ENCODE data around the gene VAV2.

Gene VAV2

DNA sequence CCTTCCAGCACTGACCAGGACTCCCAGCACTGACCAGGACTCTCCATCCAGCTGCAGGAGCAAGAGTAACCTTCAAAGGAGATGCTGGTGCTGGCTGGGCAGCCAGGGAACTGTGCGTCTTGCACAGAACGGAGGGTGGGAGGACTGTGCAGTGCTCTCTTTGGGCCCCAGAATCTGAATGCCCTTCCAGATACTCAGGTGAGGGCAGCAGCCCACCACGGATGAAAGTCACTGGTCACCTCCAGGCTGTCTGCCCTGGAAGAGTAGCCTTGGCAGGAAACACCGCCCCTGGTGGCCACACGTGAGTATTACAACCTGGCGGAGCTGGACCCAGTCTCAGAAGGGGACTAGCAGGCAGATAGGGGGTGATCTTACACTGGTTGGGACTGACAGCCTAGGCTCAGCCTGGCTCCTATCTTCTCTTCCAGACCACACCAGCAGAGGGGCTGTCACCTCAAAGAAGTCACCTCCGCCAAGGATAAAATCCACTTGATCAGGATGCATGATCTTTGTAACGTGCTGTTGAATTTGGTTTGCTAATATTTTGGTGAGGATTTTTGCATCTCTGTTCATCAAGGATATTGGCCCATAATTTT, 249.2 kb downstream of the VAV2 start:
- peak; percentile 61 for DNase-seq (ENCODE audit: low read depth)

DNA sequence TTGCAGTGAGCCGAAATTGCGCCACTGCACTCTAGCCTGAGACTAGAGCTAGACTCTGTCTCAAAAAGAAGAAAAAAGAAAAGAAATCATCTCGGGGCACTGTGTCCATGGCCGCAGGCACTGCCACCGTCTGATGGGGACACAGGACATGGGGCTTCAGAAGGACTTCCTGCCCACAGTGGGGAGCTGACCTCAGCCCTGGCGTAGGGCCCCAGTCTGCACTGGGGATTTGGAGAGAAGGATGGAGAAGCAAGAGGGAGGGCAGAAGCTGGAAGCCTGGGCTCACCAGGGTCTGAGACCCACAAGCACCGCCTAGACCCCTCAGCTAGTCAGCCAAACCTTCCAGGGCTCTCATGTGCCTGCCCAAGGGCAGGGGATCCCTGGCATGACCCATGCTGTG, 249.9 kb downstream of the VAV2 start:
- no peak for DNase-seq (ENCODE audit: low read depth)

DNA sequence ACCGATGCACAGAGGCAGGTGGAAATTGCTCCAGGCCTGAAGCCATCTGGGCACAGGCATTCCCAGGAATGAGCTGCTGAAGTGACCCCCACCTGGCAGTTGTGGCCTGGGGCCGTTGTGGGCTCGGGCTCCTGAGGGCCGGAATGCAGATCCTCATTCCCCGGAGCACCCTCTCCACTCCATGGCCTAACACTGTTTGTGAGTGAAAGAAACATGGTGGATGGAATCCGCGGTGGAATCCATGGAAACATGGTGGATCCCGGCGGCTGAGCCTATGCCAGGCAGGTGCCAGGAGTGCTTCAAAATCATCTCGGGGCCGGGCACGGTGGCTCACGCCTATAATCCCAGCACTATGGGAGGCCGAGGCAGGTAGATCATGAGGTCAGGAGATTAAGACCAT, 250.4 kb downstream of the VAV2 start:
- no peak for DNase-seq (ENCODE audit: low read depth)

DNA sequence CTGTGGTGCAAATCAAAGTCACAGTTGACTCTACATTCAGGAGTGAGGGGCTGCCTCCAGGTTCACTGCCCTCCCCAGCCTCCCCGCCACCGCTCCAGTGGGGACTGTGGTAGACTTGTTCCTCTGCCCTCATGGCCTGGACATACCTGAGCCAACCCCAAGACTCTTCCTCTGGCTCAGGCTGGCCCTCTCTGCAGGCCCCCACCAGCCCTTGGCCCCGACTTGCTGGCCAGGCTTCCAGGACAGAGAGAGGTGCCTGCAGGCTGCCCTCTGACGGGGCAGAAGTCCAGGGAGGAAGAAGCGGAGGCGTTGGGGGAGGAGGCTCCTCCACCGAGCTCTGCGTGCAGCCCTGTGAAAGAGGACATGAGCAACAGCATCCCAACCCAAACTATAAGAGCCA, 251.2 kb downstream of the VAV2 start:
- no peak for DNase-seq (ENCODE audit: low read depth)

DNA sequence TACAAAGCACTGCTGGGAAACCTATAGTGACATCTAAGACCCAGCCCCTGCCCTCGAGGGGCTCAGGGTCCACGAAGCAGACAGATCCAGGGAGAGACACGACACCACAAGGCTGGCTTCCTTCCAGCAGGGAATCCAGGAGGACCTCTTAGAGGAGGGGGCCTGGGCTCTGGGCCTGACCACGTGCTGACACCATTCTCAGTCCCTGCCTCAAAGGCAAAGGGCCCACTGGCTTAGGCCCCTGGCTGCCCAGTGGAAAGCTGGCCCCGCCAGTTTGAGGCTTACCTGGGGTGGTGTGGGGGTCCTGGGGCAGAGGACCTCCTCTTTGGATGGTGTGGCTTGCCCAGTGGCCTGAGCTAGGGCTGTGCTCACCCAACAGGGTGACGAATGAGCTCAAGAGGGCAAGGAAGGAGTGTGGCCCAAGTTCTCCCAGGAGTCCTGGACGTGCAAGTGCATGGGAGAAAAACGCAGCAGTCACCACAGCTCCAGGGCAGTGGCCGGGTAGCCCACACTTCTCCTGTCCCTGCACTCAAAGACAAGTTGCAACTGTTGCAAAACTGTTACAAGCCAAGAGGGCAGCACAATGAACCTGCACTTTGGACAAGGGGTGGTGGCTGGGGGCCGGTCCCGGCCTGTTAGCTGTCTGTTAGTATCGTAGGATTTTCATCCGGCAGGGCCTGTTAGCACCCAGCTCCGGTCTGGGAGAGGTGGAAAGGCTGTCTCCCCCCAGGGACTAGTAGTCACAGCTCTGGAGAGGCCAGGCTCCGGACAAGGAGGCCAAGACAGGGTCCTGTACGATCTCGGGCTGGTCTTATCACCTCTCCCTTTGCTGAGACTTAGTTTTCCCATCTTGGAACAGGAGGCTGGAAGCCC, 252.5 kb downstream of the VAV2 start:
- no peak for DNase-seq (ENCODE audit: low read depth)

DNA sequence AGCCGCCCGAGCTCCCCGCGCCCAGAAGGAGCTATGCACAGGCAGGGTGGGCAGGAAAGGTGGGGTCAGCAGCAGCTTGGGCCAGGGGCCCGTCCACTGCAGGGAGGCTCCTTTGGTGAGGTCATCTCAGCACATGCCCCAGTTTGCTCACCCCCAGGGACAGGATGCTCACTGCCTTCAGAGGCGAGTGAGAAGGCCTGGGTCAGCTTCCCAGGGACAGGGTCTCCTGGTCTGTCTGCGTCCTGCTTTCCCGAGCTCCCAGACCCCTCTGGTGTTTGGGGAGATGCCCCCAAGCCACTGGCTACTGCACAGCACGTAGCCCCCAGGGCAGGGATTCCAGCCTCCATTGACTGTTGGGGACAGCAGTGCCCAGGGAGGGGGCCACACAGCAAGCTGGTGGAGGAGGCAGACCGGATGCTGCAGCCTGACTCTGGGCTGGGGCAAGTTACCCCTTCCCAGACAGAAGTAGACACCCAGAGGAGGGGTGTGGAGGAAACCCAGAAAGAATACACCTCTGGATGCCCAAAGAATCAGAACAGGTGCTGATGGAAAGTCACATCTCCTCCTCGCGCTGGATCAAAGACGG, 253.4 kb downstream of the VAV2 start:
- no peak for DNase-seq (ENCODE audit: low read depth)

- peak; percentile 5 for DNase-seq (ENCODE audit: low read depth)
Measured at GRCh38 chr9:133737774-133738639, 254.1 kb downstream of the VAV2 start, which contains the start of gene SARDH. TSS of gene SARDH (minus strand) at chr9:133738352. CDS start at chr9:133734173, 4,179 bp downstream.

DNA sequence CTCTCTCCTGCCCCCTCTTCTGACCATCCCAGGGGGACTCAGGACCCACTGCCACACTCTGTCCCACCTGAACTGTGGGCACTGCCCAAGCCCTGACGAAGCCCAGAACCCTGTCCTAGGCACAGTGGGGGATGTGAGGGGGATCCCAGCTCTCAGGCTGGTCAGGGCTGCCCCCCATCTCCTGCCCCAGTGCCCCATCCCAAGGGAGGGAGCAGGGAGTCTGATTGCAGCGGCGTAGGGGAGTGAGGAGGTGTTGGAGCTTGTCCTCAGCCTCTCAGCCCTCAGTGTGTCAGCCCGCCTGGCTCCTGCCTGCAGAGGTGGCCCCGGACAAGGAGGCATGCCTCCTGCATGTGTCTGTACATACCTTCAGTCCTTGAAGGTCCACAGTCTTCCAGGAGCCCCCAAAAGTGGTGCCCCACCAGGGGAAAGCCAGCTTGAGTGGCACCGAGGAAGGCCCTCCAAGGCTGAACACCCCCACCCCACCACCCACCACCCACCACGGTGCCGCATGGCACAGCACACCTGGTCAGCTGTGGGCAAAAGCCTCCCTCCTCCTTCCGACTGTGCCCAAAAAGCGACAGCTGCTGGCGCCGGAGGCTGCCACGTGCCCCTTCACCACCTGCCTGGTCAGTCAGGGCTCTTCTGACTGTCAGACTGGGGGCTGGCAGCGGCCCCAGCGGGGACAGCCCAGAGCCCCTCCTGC, 254.9 kb downstream of the VAV2 start:
- DNase-seq (ENCODE audit: low read depth): no peak

DNA sequence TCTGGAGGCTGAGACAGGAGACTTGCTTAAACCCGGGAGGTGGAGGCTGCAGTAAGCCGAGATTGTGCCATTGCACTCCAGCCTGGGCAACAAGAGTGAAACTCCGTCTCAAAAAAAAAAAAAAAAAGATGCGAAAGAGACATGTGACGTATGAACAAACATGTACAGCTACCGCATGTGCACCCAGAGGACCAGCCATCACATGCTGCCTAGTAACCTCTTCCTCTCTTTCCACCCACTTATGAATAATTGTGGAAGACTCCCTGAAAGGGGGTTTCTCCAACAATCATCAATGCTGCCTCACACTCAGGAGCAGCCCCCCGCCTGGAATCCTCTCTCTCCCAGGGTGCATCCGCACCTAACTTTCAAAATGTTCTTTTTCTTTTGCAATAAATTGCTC, 256.2 kb downstream of the VAV2 start:
- DNase-seq (ENCODE audit: low read depth): no peak

- DNase-seq (ENCODE audit: low read depth): no peak
Measured at GRCh38 chr9:133735415-133735775, 256.7 kb downstream of the VAV2 start.

DNA sequence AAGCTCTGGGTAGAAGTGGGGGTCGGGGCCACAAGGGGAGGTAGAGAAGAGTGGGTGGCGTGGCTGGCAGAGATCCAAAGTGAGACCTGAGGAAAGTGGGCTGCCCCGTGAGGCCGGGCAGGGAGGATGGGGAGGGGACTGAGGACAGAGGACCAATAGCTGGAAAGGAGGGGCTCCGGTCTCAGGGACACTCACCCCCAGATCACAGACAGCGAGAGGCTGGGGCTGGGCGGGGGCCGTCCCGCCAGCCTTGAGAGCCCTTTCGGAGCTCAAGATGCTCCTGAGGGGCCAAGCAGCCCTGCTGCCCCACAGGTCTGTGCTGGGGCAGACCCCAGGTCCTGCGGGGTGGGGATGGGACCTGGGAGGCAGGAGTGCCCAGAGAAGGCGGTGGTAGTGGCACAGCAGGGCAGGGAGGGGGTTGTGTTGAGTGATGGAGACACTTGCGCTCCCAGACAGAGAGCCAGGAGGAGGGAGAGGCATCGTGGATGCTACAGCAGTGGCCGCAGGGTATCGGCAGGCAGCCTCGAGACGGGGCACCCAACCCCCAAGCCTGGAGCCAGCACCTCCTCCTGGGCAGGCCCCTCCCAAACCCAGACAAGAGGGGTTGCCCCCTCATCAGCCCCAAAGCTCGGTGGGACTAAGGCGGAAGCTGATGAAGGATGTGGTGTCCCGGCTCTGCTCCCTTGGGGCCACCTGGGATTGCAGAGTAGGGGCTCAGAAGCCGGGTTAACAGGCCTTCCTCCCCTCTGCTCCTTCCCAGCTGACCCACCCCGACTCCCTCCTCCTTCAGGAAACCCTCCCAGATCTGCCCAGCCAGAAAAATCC, 257.3 kb downstream of the VAV2 start:
- DNase-seq (ENCODE audit: low read depth): no peak

GRCh38 chr9:133733796-133734533, 258.2 kb downstream of the VAV2 start:
- DNase-seq (ENCODE audit: low read depth): no peak

GRCh38 chr9:133733421-133733795, 258.7 kb downstream of the VAV2 start:
- no peak for DNase-seq (ENCODE audit: low read depth)

DNA sequence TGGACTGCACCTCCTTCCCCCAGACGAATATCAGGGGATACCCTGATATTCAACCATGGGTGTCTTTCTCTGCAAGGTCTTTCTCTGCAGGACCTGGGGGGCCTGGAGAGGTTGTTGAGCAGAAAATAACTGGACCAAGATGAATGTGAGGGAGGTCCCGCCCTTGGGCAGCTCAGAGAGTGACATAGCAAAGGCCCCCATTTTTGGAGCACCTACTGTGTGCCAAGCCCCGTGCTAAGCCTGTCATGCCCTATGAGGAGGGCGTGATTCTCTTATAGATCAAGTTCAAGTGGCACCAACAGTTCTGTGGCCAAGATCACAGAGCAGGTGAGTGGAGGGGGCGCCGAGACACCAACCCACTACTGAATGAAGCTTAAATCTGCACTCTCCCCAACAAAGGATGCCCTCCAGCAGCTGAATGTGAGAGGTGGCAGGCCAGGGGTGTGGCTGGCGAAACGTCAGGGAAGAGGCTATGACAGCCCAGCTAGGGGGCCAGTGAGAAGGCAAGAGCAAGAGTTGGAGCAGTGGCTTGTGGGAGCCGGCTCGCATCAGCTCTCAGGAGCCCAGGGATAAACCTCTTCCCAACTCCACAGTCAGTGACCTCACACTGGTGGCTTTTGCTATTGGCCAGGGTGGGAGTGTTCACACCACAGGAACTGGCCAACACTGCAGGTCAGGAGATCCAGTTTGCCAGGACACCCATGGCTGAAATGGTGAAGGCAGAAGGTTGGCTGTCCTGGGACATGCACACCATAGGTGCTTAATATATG, 259.3 kb downstream of the VAV2 start:
- DNase-seq (ENCODE audit: low read depth): no peak

- DNase-seq (ENCODE audit: low read depth): no peak
Measured at GRCh38 chr9:133731876-133732638, 260.1 kb downstream of the VAV2 start.

- DNase-seq (ENCODE audit: low read depth): no peak
Measured at GRCh38 chr9:133730994-133731715, 261.0 kb downstream of the VAV2 start.

- DNase-seq (ENCODE audit: low read depth): no peak
Measured at GRCh38 chr9:133729617-133730281, 262.4 kb downstream of the VAV2 start.

All from stimulated activated CD8-positive, alpha-beta memory T cell treated with anti-CD3 and anti-CD28 coated beads, Interleukin-12 subunit alpha, Interleukin-12 subunit beta, amount 100 ng/mL, for 1 hour (primary cell).